Fibroblast of lung (primary cell): ENCODE results near the gene GNB1L. TPM values are rescaled to one million over a fixed set of nuclear protein-coding genes. Genes with fewer than 3 reads are reported as not detected.

Source experiments
- DNase-seq, 2 donors: peaks; one replicate each; pipeline versions ENCODE4 v3.0.0 to v3.0.0-alpha.2; 2010; ENCODE audit warnings: low read depth in 2 of 2
- H2AFZ ChIP-seq: 2 replicates; pipeline ENCODE4 v1.5.1; 2012; ENCODE audit warnings: low read length, control low read depth, inconsistent platforms
- H3K27ac ChIP-seq: 2 replicates; pipeline ENCODE4 v1.5.1; 2011; ENCODE audit warnings: low read length, control low read depth; ENCODE audit not compliant: insufficient read depth
- H3K27me3 ChIP-seq: 2 replicates; pipeline ENCODE4 v1.5.1; 2011; ENCODE audit warnings: mild to moderate bottlenecking, low read length; ENCODE audit not compliant: control insufficient read depth, insufficient read depth
- H3K36me3 ChIP-seq: 2 replicates; pipeline ENCODE4 v1.5.1; 2011; ENCODE audit warnings: low read length; ENCODE audit not compliant: control insufficient read depth, insufficient read depth
- H3K4me1 ChIP-seq: 2 replicates; pipeline ENCODE4 v1.5.1; 2011; ENCODE audit warnings: low read length; ENCODE audit not compliant: control insufficient read depth, insufficient read depth; ENCODE audit errors: extremely low read depth
- H3K4me2 ChIP-seq: 2 replicates; pipeline ENCODE4 v1.5.1; 2011; ENCODE audit warnings: low read length, control low read depth; ENCODE audit not compliant: insufficient read depth; ENCODE audit errors: extremely low read depth
- H3K4me3 ChIP-seq, 4 experiments: fragments of 200-600 bp in 1 of 4; sonication (generic) in 1 of 4; replicated peaks in 1 of 4; 2 replicates each; pipeline ENCODE4 v1.5.1; 2011 to 2016; ENCODE audit warnings: low read length in 4 of 4, low read depth in 3 of 4, mild to moderate bottlenecking in 3 of 4, control low read depth in 2 of 4, inconsistent platforms in 1 of 4, mixed read lengths in 1 of 4; ENCODE audit not compliant: insufficient read depth in 1 of 4; ENCODE audit errors: control extremely low read depth in 1 of 4
- H3K79me2 ChIP-seq: 2 replicates; pipeline ENCODE4 v1.5.1; 2012; ENCODE audit warnings: mild to moderate bottlenecking, low read length, inconsistent platforms; ENCODE audit not compliant: control insufficient read depth, insufficient read depth
- H3K9ac ChIP-seq: 2 replicates; pipeline ENCODE4 v1.5.1; 2011; ENCODE audit warnings: mild to moderate bottlenecking, low read length, control low read depth; ENCODE audit not compliant: insufficient read depth
- H3K9me3 ChIP-seq: 2 replicates; pipeline ENCODE4 v1.5.1; 2012; ENCODE audit warnings: low read depth, low read length; ENCODE audit not compliant: control insufficient read depth, insufficient read depth
- H4K20me1 ChIP-seq: 2 replicates; pipeline ENCODE4 v1.5.1; 2011; ENCODE audit warnings: low read length; ENCODE audit not compliant: control insufficient read depth, insufficient read depth; ENCODE audit errors: extremely low read depth
- CTCF ChIP-seq, 2 donors: IDR thresholded peaks in 1 of 2; conservative IDR thresholded peaks in 1 of 2; 1 replicate in 1 of 2; 2 replicates in 1 of 2; pipeline ENCODE4 v1.5.1; 2011 to 2012; ENCODE audit warnings: low read length in 2 of 2, control low read depth in 1 of 2, inconsistent platforms in 1 of 2, low read depth in 1 of 2, mild to moderate bottlenecking in 1 of 2
- EZH2 ChIP-seq: IDR thresholded peaks from 2 replicates; pipeline ENCODE4 v1.5.1; 2012; ENCODE audit warnings: low read length, control low read depth, mild to moderate bottlenecking; ENCODE audit errors: missing control alignments
- polyA plus RNA-seq, 2 donors: library from polyadenylated mRNA; depleted of rRNA in 1 of 2; stranded (reverse) in 1 of 2; unstranded in 1 of 2; fragments of >200 nt; gene quantifications; 2 replicates each; pipeline ENCODE4 v1.2.1, GENCODE V29; 2011 to 2012; ENCODE audit warnings: missing spikeins in 1 of 2
- total RNA-seq: library from RNA; depleted of rRNA; stranded (reverse); fragments of >200 nt; gene quantifications from 2 replicates; pipeline ENCODE4 v1.2.1, GENCODE V29; 2014

The GNB1L gene
- total and polyA plus RNA-seq, 2 donors (not counting 1 experiment from before 2014, with no cell fraction given), result 1.4 to 7.8 TPM

DNA sequence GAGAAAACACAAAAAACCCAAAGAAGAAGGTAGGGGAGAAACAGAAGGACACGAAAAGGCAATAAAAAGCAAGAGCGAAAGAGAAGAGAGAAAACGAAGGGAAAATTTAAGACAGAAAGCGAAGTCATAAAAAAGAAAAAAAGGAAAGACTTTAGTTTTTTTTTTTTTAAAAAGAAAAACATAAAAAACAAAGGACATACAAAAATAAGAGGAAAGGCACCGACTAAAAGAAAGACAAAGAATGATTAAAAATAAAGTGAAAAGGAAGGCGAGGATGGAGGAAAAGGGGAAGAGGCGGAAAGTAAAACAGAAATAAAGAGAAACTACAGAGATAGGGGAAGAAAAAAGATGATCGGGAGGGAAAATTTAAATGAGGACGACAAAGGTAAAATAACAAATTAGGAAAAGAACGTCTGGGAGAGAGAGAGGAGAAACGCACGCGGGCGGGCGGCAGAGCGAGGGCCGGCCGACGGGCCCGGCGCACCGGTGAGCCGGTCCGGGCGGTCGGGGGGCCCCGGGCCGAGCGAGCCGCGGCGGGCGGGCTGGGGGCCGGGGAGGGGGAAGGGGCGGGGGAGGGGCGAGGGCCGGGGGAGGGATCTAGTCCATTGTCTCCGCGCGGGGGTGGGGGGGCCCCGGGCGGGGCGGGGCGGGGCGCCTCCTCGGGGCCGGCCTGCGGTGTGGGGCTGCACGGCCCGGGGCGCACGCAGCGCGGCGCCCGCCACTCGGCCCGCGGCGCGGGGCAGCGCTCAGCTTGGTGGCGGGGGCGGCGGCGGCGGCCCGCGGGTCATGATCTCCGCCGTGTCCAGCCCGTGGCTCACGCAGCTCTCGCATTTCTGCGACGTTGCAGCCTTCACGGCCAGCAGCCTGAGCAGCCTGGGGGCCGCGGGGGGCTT lies 94.4 kb downstream of the GNB1L start, which contains the start of gene TBX1:
Gene TBX1 (plus strand): TSS at position 721 of the 893 bp plus-strand sequence. CDS start 66 bp downstream, at position 787.
- H3K27ac ChIP-seq, result no peak within 1 kb of the TSS
- no peak within 1 kb of the TSS for H3K9ac ChIP-seq
- H3K4me2 ChIP-seq, result peak within 1 kb of the TSS; percentile 32
- H2AFZ ChIP-seq, result no peak within 1 kb of the TSS
- H4K20me1 ChIP-seq, result no peaks in the 10 kb centered on the region
- peak; percentile 67 for TF ChIP-seq EZH2
- TF ChIP-seq CTCF (conservative IDR thresholded peaks at IDR 0.05 in 1 of 2, IDR thresholded peaks at IDR 0.05 in 1 of 2; ENCODE audit: low read depth in 1 of 2, low read length in 2 of 2), result no peak
- no peaks in the 10 kb centered on the region for H3K79me2 ChIP-seq
- no peaks in the 10 kb centered on the region for H3K36me3 ChIP-seq
- DNase-seq, result no peak
- peaks cover 76% of the 10 kb centered on the region for H3K27me3 ChIP-seq
- H3K4me3 ChIP-seq, result no peak within 1 kb of the TSS
- H3K4me1 ChIP-seq, result no peaks in the 10 kb centered on the region
- H3K9me3 ChIP-seq, result no peaks in the 10 kb centered on the region

DNA sequence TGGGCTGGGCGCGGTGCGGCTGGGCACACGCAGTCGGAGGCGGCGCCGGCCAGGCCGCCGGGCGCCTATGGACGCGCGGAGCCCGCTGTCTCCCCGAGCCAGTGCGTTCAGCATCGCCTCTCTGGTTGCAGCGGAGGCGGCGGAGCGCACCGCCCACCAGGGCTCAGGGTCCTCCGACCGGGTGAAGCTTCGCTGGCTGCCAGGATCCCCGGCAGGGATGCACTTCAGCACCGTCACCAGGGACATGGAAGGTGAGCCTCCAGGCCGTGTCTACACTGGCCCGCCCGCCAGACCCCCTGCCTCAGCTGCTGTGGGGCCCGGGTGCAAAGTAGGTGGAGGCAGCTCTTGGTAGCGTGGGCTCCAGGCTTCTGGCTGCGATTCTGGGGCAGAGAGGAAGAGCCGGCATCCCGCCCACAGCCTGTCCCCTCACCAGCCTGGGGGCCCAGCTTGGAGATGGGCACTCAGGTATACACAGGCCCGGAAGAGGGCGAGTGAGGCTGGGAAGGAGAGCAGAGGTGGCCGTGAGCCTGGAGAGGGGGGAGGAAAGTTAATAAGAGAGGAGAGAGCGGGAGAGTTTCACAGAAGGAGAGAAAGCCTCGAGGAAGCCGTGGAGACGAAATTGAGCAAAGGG lies 95.1 kb downstream of the GNB1L start:
- Histone ChIP-seq H3K27me3 (peaks cover 74% of the 10 kb centered on the region), H2AFZ (no peak overlapping the region), H3K27ac (no peak overlapping the region), H3K9me3 (no peaks in the 10 kb centered on the region), H3K4me1 (no peaks in the 10 kb centered on the region), H3K36me3 (no peaks in the 10 kb centered on the region), H3K9ac (no peak overlapping the region), H3K4me3 (no peak overlapping the region), H3K79me2 (no peaks in the 10 kb centered on the region), H3K4me2 (peak overlapping the region; percentile 32), H4K20me1 (no peaks in the 10 kb centered on the region)
- no peak for DNase-seq
- TF ChIP-seq EZH2, result peak; percentile 98
- TF ChIP-seq CTCF (conservative IDR thresholded peaks at IDR 0.05 in 1 of 2, IDR thresholded peaks at IDR 0.05 in 1 of 2; ENCODE audit: low read depth in 1 of 2, low read length in 2 of 2), result no peak

DNA sequence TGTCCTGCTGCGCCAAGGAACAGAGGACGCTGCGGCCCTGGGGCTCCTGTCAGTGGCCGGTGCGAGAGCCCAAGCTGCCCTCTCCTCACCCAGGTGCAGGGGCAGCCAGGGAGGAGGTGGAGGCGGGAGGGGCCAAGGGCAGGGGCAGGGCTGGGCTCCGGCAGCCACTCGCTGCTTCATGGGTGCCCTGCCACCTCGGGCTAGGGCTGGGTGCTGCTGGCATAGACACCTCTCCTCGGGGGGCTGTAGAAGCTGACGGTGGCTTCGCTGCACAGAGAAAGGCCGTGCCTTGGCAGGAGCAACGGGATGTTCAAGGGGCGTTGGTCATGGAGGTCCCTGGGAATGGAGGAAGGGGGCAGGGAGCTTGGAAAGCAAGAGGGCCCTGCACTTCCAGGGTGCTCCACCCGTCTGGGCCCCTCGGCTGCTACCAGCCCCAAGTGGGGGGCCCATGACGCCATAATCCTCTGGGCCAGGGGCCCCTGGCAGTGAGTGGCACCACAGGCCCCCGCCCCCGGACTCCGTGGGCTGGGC lies 95.7 kb downstream of the GNB1L start:
- H3K9me3 ChIP-seq, result no peaks in the 10 kb centered on the region
- no peak overlapping the region for H3K4me2 ChIP-seq
- no peak overlapping the region for H3K9ac ChIP-seq
- H3K36me3 ChIP-seq, result no peaks in the 10 kb centered on the region
- H3K4me3 ChIP-seq, result no peak overlapping the region
- DNase-seq, result no peak
- no peaks in the 10 kb centered on the region for H4K20me1 ChIP-seq
- TF ChIP-seq CTCF (conservative IDR thresholded peaks at IDR 0.05 in 1 of 2, IDR thresholded peaks at IDR 0.05 in 1 of 2; ENCODE audit: low read depth in 1 of 2, low read length in 2 of 2) (no peak), EZH2 (no peak)
- no peaks in the 10 kb centered on the region for H3K4me1 ChIP-seq
- H2AFZ ChIP-seq, result no peak overlapping the region
- H3K27ac ChIP-seq, result no peak overlapping the region
- no peaks in the 10 kb centered on the region for H3K79me2 ChIP-seq
- H3K27me3 ChIP-seq, result peaks cover 75% of the 10 kb centered on the region
